ENCODE results near the gene B4GALNT3. TPM values are rescaled to one million over a fixed set of nuclear protein-coding genes. Genes with fewer than 3 reads are reported as not detected.

Gene B4GALNT3
- total and polyA plus RNA-seq, 2 of the 13 experiments (the other 11 are each of a cell fraction or from before 2014, with no cell fraction given): 3.2 to 4.4 TPM

DNA sequence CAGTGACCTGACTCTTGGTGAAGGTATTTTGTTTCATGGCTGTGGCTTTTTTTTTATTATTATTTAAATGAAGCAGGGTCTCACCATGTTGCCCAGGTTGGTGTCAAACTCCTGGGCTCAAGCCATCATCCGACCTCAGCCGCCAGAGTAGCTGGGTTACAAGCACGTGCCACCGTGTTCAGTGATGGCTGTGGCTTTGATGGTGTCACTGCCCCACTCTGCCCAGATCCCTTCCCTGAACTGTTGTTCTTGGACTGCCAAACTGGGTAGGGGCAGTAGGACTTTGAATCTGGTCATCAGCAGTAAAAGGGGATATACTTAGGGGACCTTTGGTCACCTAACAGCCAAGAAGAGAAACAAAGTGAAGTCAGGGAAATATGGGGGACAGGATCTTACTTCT is 19.4 kb downstream of the B4GALNT3 start (continued):
- no peak for TF ChIP-seq STAT6 (CRISPR knock-in tag; IDR thresholded peaks at IDR 0.05; ENCODE audit: borderline replicate concordance)
- TF ChIP-seq POLR2AphosphoS2 (IDR thresholded peaks at IDR 0.05; ENCODE audit: low read depth, low read length): no peak
- TF ChIP-seq ZNF451 (CRISPR knock-in tag; IDR thresholded peaks at IDR 0.05): no peak
- TF ChIP-seq, protein P1, sequence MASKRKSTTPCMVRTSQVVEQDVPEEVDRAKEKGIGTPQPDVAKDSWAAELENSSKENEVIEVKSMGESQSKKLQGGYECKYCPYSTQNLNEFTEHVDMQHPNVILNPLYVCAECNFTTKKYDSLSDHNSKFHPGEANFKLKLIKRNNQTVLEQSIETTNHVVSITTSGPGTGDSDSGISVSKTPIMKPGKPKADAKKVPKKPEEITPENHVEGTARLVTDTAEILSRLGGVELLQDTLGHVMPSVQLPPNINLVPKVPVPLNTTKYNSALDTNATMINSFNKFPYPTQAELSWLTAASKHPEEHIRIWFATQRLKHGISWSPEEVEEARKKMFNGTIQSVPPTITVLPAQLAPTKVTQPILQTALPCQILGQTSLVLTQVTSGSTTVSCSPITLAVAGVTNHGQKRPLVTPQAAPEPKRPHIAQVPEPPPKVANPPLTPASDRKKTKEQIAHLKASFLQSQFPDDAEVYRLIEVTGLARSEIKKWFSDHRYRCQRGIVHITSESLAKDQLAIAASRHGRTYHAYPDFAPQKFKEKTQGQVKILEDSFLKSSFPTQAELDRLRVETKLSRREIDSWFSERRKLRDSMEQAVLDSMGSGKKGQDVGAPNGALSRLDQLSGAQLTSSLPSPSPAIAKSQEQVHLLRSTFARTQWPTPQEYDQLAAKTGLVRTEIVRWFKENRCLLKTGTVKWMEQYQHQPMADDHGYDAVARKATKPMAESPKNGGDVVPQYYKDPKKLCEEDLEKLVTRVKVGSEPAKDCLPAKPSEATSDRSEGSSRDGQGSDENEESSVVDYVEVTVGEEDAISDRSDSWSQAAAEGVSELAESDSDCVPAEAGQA (IDR thresholded peaks at IDR 0.05; ENCODE audit: low read depth): no peak
- TF ChIP-seq, protein P1 (CRISPR knock-in tag; IDR thresholded peaks at IDR 0.05; ENCODE audit: borderline replicate concordance): no peak
- no peak for TF ChIP-seq ZNF513 (CRISPR knock-in tag; conservative IDR thresholded peaks at IDR 0.05)
- TF ChIP-seq SRY (CRISPR knock-in tag; IDR thresholded peaks at IDR 0.05): no peak
